Skin of body (tissue), 2 donors: ENCODE data around the gene ZBTB44. TPM values are rescaled to one million over a fixed set of nuclear protein-coding genes. Genes with fewer than 3 reads are reported as not detected.
"Not testable (repeated sequence)": the region's sequence is repeated elsewhere in the genome, so short reads cannot be mapped to it uniquely, and the experiment has no call there.

Source experiments
- DNase-seq: peaks from one replicate; lab custom pipeline; 2025; lab: John Stamatoyannopoulos, UW
- total RNA-seq: library from RNA; depleted of rRNA; stranded (reverse); fragments of >200 nt; gene quantifications from one replicate; pipeline ENCODE4 v1.2.3, GENCODE V29; 2014

ZBTB44 gene
- total RNA-seq: 49.4 TPM

GRCh38 chr11:130314750-130315285, at the start of gene ZBTB44:
ZBTB44 (minus strand) TSS chr11:130314917; CDS start chr11:130261873, 53,044 bp downstream.
- peak; percentile 88 for DNase-seq

GRCh38 chr11:130359419-130359818, 44.7 kb upstream of the ZBTB44 start:
- DNase-seq: no peak

- no peak for DNase-seq
These were observed 43.7 kb upstream of the ZBTB44 start for GRCh38 chr11:130358398-130358797.

- no peak for DNase-seq
These were observed 32.5 kb upstream of the ZBTB44 start for GRCh38 chr11:130347261-130347660.

- no peak for DNase-seq
These were observed 30.1 kb upstream of the ZBTB44 start for GRCh38 chr11:130344841-130345240.

- DNase-seq: no peak
These were observed 26.1 kb upstream of the ZBTB44 start for GRCh38 chr11:130340671-130341319.

GRCh38 chr11:130338667-130339066, 23.9 kb upstream of the ZBTB44 start:
- DNase-seq: no peak

- no peak for DNase-seq
These were observed 22.8 kb upstream of the ZBTB44 start for GRCh38 chr11:130337281-130338089.

GRCh38 chr11:130331397-130331796, 16.7 kb upstream of the ZBTB44 start:
- DNase-seq: not testable (repeated sequence)

- no peak for DNase-seq
These were observed 15.5 kb upstream of the ZBTB44 start for GRCh38 chr11:130330101-130330684.

- no peak for DNase-seq
These were observed 13.7 kb upstream of the ZBTB44 start for GRCh38 chr11:130328420-130328819.

GRCh38 chr11:130327716-130328115, 13.0 kb upstream of the ZBTB44 start:
- DNase-seq: no peak

GRCh38 chr11:130325691-130326090, 11.0 kb upstream of the ZBTB44 start:
- no peak for DNase-seq

GRCh38 chr11:130323452-130324450, 9.0 kb upstream of the ZBTB44 start:
- no peak for DNase-seq

GRCh38 chr11:130322126-130322525, 7.4 kb upstream of the ZBTB44 start:
- no peak for DNase-seq

- DNase-seq: no peak
These were observed 3.4 kb upstream of the ZBTB44 start for GRCh38 chr11:130318031-130318673.

- DNase-seq: no peak
These were observed 745 bp upstream of the ZBTB44 start for GRCh38 chr11:130315354-130315970.

GRCh38 chr11:130314184-130314749, 450 bp downstream of the ZBTB44 start:
- DNase-seq: no peak

- peak; percentile 11 for DNase-seq
These were observed 1.1 kb downstream of the ZBTB44 start for GRCh38 chr11:130313383-130314183.
